ENCODE data around the gene SLC25A33. TPM values are rescaled to one million over a fixed set of nuclear protein-coding genes. Genes with fewer than 3 reads are reported as not detected.

SLC25A33 gene
- total RNA-seq, 1 experiment from 2014 or later = 9.2 TPM

- DNase-seq (ENCODE audit: low spot score) = no peak
- Mint-ChIP-seq H3K36me3 (no peaks in the 10 kb centered on the region; the same call in 1 of the 2 replicates), H3K27ac (no peak overlapping the region), H3K27me3 (ENCODE audit: low read depth) (no peaks in the 10 kb centered on the region), H3K9me3 (no peaks in the 10 kb centered on the region), H3K4me3 (no peak overlapping the region), H3K4me1 (peaks cover 39% of the 10 kb centered on the region)
- ATAC-seq = no peak
- ChIA-PET CTCF (interaction anchor here (1.0 to 7.3 kb wide), 3 partner anchors 21 to 32 kb away, joined by 3 to 93 read pairs (median 6); no protein-coding TSS in a partner anchor), POLR2A (no interaction called here)
- TF ChIP-seq ZNF281 (CRISPR knock-in tag; IDR thresholded peaks at IDR 0.05) = no peak
- TF ChIP-seq NFYB (CRISPR knock-in tag; conservative IDR thresholded peaks at IDR 0.05; ENCODE audit: low read depth) = no peak
Measured at GRCh38 chr1:9594471-9595155, 55.3 kb downstream of the SLC25A33 start.

GRCh38 chr1:9595156-9595967 is 56.1 kb downstream of the SLC25A33 start:
- Mint-ChIP-seq H3K4me3 (no peak overlapping the region), H3K4me1 (peaks cover 32% of the 10 kb centered on the region), H3K36me3 (peaks cover 5% of the 10 kb centered on the region), H3K27ac (peak overlapping the region; percentile 15; the same call in 1 of the 2 replicates), H3K9me3 (no peaks in the 10 kb centered on the region), H3K27me3 (ENCODE audit: low read depth) (no peaks in the 10 kb centered on the region)
- CTCF ChIA-PET = interaction anchor here (7.3 kb wide), 1 partner anchor 20 kb away, joined by 93 read pairs; no protein-coding TSS in a partner anchor
- DNase-seq (ENCODE audit: low spot score) = no peak
- POLR2A ChIA-PET = interaction anchor here (0.6 kb wide), 1 partner anchor 217 kb away, joined by 5 read pairs; no protein-coding TSS in a partner anchor
- no peak for ATAC-seq
- TF ChIP-seq ZSCAN18 (CRISPR knock-in tag; IDR thresholded peaks at IDR 0.05) (no peak), ATF2 (CRISPR knock-in tag; IDR thresholded peaks at IDR 0.05; ENCODE audit: borderline replicate concordance, low read depth) (no peak), ZNF263 (CRISPR knock-in tag; IDR thresholded peaks at IDR 0.05; ENCODE audit: low read depth) (no peak), ETV6 (CRISPR knock-in tag; IDR thresholded peaks at IDR 0.05) (no peak), FOXK1 (CRISPR knock-in tag; IDR thresholded peaks at IDR 0.05) (no peak), GTF2I (CRISPR knock-in tag; conservative IDR thresholded peaks at IDR 0.05) (no peak), GABPB1 (CRISPR knock-in tag; IDR thresholded peaks at IDR 0.05) (no peak), TEAD1 (CRISPR knock-in tag; IDR thresholded peaks at IDR 0.05) (no peak), NR3C1 (CRISPR knock-in tag; conservative IDR thresholded peaks at IDR 0.05; ENCODE audit: low read depth) (no peak), ZNF532 (CRISPR knock-in tag; IDR thresholded peaks at IDR 0.05; ENCODE audit: borderline replicate concordance) (no peak), AFF4 (CRISPR knock-in tag; IDR thresholded peaks at IDR 0.05; ENCODE audit: borderline replicate concordance) (no peak), MXD4 (CRISPR knock-in tag; IDR thresholded peaks at IDR 0.05; ENCODE audit: borderline replicate concordance) (no peak), GRHL2 (CRISPR knock-in tag; IDR thresholded peaks at IDR 0.05; ENCODE audit: insufficient replicate concordance, severe bottlenecking) (no peak), NFE2L1 (CRISPR knock-in tag; IDR thresholded peaks at IDR 0.05) (no peak)

Data from WTC11 (cell line).